HepG2 (cell line): ENCODE measurements around the gene SPANXN4. TPM values are rescaled to one million over a fixed set of nuclear protein-coding genes. Genes with fewer than 3 reads are reported as not detected.

ENCODE experiments used
- ATAC-seq: fragments of 200-7000 bp; cut with Tn5 transposase; 3 replicates; pipeline ENCODE4 v1.9.1; 2020; ENCODE audit warnings: mild to moderate bottlenecking, moderate library complexity
- BruUV-seq: library from RNA; stranded (reverse); fragments of 400-500 nt; replicated peaks from 2 replicates; lab custom pipeline; 2021; lab: Mats Ljungman, UMichigan
- CTCF ChIA-PET: fragments of 300-600 bp; formaldehyde crosslinking; extraction: SDS; loops from one replicate; lab custom pipeline; 2021; ENCODE audit warnings: low total read pairs, inconsistent platforms, low intra/inter-chr PET ratio; lab: Yijun Ruan, JAX
- POLR2A ChIA-PET: fragments of 350-600 bp; sonication (Branson Sonifier 250); formaldehyde crosslinking; loops from one replicate; lab custom pipeline; 2020; ENCODE audit warnings: antibody characterized with exemption, inconsistent platforms; lab: Yijun Ruan, JAX
- DNase-seq: peaks from one replicate; pipeline ENCODE4 v3.0.0-alpha.2; 2015; ENCODE audit warnings: low spot score
- FAIRE-seq: peaks from 3 replicates; lab custom pipeline; 2011; peaks lifted over from hg19 to GRCh38; lab: Jason Lieb, UNC
- H2AFZ ChIP-seq: one replicate; pipeline ENCODE4 v1.6.1; 2011; ENCODE audit warnings: low read length, inconsistent platforms
- H3K27ac ChIP-seq: fragments of 300-600 bp; 3 replicates; pipeline ENCODE4 v1.8.0; 2011; ENCODE audit warnings: mixed run types, mild to moderate bottlenecking, mixed read lengths, low read length, inconsistent platforms; ENCODE audit not compliant: insufficient read depth; ENCODE audit errors: extremely low read length
- H3K27me3 ChIP-seq, 2 experiments: fragments of 200-600 bp in 1 of 2; 2 replicates in 1 of 2; 3 replicates in 1 of 2; pipeline versions ENCODE4 v1.6.0 to v1.8.0; 2011; ENCODE audit warnings: low read length in 2 of 2, mild to moderate bottlenecking in 2 of 2, moderate library complexity in 2 of 2, inconsistent platforms in 1 of 2; ENCODE audit not compliant: insufficient read depth in 2 of 2, control insufficient read depth in 1 of 2
- H3K36me3 ChIP-seq, 2 experiments: fragments of 200-600 bp in 1 of 2; replicated peaks in 1 of 2; 2 replicates in 1 of 2; 3 replicates in 1 of 2; pipeline versions ENCODE4 v1.5.1 to v1.8.0; 2011; ENCODE audit warnings: low read length in 2 of 2, inconsistent platforms in 1 of 2; ENCODE audit not compliant: insufficient read depth in 2 of 2, control insufficient read depth in 1 of 2
- H3K4me1 ChIP-seq: 2 replicates; pipeline ENCODE4 v1.5.1; 2012; ENCODE audit warnings: low read length, inconsistent platforms; ENCODE audit not compliant: insufficient read depth
- H3K4me2 ChIP-seq: 2 replicates; pipeline ENCODE4 v1.6.0; 2011; ENCODE audit warnings: low read depth, low read length, inconsistent platforms
- H3K4me3 ChIP-seq, 3 experiments: fragments of 200-600 bp in 1 of 3; sonication (generic), shearing (Covaris generic) in 1 of 3; replicated peaks in 1 of 3; 2 replicates each; pipeline ENCODE4 v1.5.1; 2011 to 2016; ENCODE audit warnings: low read length in 3 of 3, inconsistent platforms in 2 of 3, low read depth in 2 of 3, mild to moderate bottlenecking in 2 of 3, control low read depth in 1 of 3, mixed read lengths in 1 of 3; ENCODE audit not compliant: insufficient read depth in 1 of 3
- H3K79me2 ChIP-seq: one replicate; pipeline ENCODE4 v1.6.1; 2011; ENCODE audit warnings: low read length, inconsistent platforms; ENCODE audit not compliant: insufficient read depth
- H3K9ac ChIP-seq: 2 replicates; pipeline ENCODE4 v1.6.0; 2011; ENCODE audit warnings: mild to moderate bottlenecking, low read depth, low read length, inconsistent platforms; ENCODE audit not compliant: insufficient read depth
- H3K9me3 ChIP-seq: 2 replicates; pipeline ENCODE4 v1.5.1; 2012; ENCODE audit warnings: mild to moderate bottlenecking, low read length
- H4K20me1 ChIP-seq: 2 replicates; pipeline ENCODE4 v1.6.0; 2011; ENCODE audit warnings: inconsistent platforms, mild to moderate bottlenecking, low read length, moderate library complexity; ENCODE audit not compliant: insufficient read depth
- HNRNPUL1 ChIP-seq: fragments of 200-400 bp; formaldehyde crosslinking; IDR thresholded peaks from 2 replicates; pipeline ENCODE4 v1.6.1; 2017; ENCODE audit warnings: low read depth, mild to moderate bottlenecking, low read length, moderate library complexity
- JUND ChIP-seq: sonication (generic); formaldehyde crosslinking; IDR thresholded peaks from 2 replicates; pipeline ENCODE4 v1.8.0; 2022; ENCODE audit warnings: mild to moderate bottlenecking, missing genetic modification reagents
- NR2F6 ChIP-seq, 2 experiments: IDR thresholded peaks; 2 replicates each; pipeline ENCODE4 v1.6.1; 2016; ENCODE audit warnings: antibody characterized with exemption in 1 of 2, mild to moderate bottlenecking in 1 of 2
- PBX2 ChIP-seq: IDR thresholded peaks from 2 replicates; pipeline ENCODE4 v1.6.1; 2016; ENCODE audit warnings: control low read depth
- TBL1XR1 ChIP-seq: fragments of 150-350 bp; IDR thresholded peaks from 2 replicates; pipeline ENCODE4 v1.6.1; 2014; ENCODE audit warnings: borderline replicate concordance, low read length; ENCODE audit not compliant: partially characterized antibody
- ZSCAN21 ChIP-seq: sonication (generic); formaldehyde crosslinking; IDR thresholded peaks from 2 replicates; pipeline ENCODE4 v1.8.0; 2022; ENCODE audit warnings: mild to moderate bottlenecking, missing genetic modification reagents, moderate library complexity, borderline replicate concordance
- WGBS: methylation state at CpG from one replicate; pipeline ENCODE4 v1.1.6; 2017; ENCODE audit warnings: low lambda C conversion rate; 5-methylcytosine and 5-hydroxymethylcytosine counted together
- in situ Hi-C: cut with HindIII; loops from 2 replicates; pipeline ENCODE4 v1.10.0; 2017; ENCODE audit warnings: low pct_unique_long_range_greater_than_20kb; ENCODE audit not compliant: extremely low pct_ligation_motif_present
- intact Hi-C: fragments of 100-400 bp; cut with micrococcal nuclease; formaldehyde crosslinking; loops from one replicate; pipeline ENCODE4 v1.10.0; 2022; ENCODE audit not compliant: unreplicated experiment
- polyA plus RNA-seq, 8 experiments: library from polyadenylated mRNA; depleted of rRNA in 3 of 8; stranded (reverse) in 7 of 8; unstranded in 1 of 8; fragments of >200 nt; fragmentation: Illumina TruSeq in 4 of 8; extraction: Trizol in 4 of 8; gene quantifications; 2 replicates each; pipeline versions ENCODE4 v1.2.1 to v1.2.3, GENCODE V29; 2011 to 2016; ENCODE audit warnings: low read depth in 4 of 8, missing spikeins in 1 of 8, mixed read lengths in 1 of 8; ENCODE audit not compliant: insufficient read depth in 1 of 8
- total RNA-seq, 5 experiments: library from RNA; depleted of rRNA; stranded (reverse); fragments of >200 nt; fragmentation: Illumina TruSeq; extraction: Trizol; gene quantifications; 2 replicates each; pipeline ENCODE4 v1.2.3, GENCODE V29; 2016; ENCODE audit warnings: low read depth in 1 of 5
- TF ChIP-seq, protein P1 (sequence below): sonication (generic); formaldehyde crosslinking; IDR thresholded peaks from 2 replicates; pipeline ENCODE4 v1.4.0; 2020; ENCODE audit warnings: missing genetic modification reagents
- TF ChIP-seq, protein P2 (sequence below): sonication (generic); formaldehyde crosslinking; IDR thresholded peaks from 2 replicates; pipeline ENCODE4 v1.8.0; 2022; ENCODE audit warnings: low read depth, missing genetic modification reagents

Gene SPANXN4
- total and polyA plus RNA-seq, 2 of the 13 experiments (the other 11 are each of a cell fraction or from before 2014, with no cell fraction given): not detected

- TF ChIP-seq, protein P1, sequence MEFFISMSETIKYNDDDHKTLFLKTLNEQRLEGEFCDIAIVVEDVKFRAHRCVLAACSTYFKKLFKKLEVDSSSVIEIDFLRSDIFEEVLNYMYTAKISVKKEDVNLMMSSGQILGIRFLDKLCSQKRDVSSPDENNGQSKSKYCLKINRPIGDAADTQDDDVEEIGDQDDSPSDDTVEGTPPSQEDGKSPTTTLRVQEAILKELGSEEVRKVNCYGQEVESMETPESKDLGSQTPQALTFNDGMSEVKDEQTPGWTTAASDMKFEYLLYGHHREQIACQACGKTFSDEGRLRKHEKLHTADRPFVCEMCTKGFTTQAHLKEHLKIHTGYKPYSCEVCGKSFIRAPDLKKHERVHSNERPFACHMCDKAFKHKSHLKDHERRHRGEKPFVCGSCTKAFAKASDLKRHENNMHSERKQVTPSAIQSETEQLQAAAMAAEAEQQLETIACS (CRISPR knock-in tag): no peak
- TF ChIP-seq JUND (CRISPR knock-in tag) (no peak), PBX2 (CRISPR knock-in tag) (no peak)
- TF ChIP-seq, protein P2, sequence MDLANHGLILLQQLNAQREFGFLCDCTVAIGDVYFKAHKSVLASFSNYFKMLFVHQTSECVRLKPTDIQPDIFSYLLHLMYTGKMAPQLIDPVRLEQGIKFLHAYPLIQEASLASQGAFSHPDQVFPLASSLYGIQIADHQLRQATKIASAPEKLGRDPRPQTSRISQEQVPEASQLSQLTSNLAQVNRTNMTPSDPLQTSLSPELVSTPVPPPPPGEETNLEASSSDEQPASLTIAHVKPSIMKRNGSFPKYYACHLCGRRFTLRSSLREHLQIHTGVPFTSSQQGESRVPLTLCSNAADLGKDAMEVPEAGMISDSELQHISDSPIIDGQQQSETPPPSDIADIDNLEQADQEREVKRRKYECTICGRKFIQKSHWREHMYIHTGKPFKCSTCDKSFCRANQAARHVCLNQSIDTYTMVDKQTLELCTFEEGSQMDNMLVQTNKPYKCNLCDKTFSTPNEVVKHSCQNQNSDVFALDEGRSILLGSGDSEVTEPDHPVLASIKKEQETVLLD: no peak
Observed at GRCh38 chrX:142977128-142977914, 48.4 kb upstream of the SPANXN4 start (continued).

DNA sequence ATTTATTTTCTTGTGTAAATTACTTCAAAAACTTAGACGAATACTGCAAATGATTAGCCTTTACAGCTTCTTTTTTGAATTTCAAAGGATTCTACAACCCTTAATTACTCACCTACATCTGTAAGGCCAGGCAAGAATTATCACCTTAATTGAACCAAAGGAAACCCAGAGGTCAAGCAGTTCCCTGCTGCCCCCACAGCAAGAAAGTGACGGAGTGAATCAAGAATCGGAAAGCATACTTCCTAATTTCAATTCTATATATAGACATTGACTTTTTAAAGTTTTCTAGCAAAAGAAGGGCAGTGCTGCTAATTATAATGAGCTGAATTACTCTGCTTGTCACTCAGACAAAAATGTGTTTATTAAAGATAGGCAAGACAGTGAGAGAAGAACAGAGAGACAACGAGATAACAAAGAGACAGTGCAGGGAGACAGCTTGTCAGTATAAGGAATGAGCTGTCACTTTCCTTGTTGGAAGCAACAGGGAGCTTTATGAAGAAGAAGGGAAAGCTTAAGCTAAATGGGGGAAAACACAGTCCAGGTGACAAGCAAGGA, 47.5 kb upstream of the SPANXN4 start:
- FAIRE-seq (no peak), DNase-seq (no peak), ATAC-seq (no peak)
- Histone ChIP-seq H3K4me3 (no peak overlapping the region), H3K4me2 (no peak overlapping the region), H2AFZ (no peak overlapping the region), H4K20me1 (no peaks in the 10 kb centered on the region), H3K79me2 (no peaks in the 10 kb centered on the region), H3K27ac (no peak overlapping the region), H3K9ac (no peak overlapping the region), H3K36me3 (no peaks in the 10 kb centered on the region), H3K4me1 (no peaks in the 10 kb centered on the region), H3K9me3 (peaks cover 16% of the 10 kb centered on the region; the same call in 1 of the 2 replicates), H3K27me3 (no peaks in the 10 kb centered on the region)
- intact Hi-C loops (no loop called here), in situ Hi-C loops (no loop called here)
- CTCF ChIA-PET: no interaction called here
- WGBS: 0% methylated on average over 4 of the region's 4 CpGs
- no TSS peak for BruUV-seq
- POLR2A ChIA-PET: no interaction called here
- TF ChIP-seq ZSCAN21: no peak
- TF ChIP-seq HNRNPUL1: no peak
- TF ChIP-seq TBL1XR1: no peak
- no peak for TF ChIP-seq NR2F6 (IDR thresholded peaks at IDR 0.05)
- no peak for TF ChIP-seq NR2F6 (CRISPR knock-in tag; IDR thresholded peaks at IDR 0.05)
